DND-41 (cell line): ENCODE results near the gene ADCY4.

Experiments
- ATAC-seq: fragments of 200-7000 bp; cut with Tn5 transposase; 3 replicates; pipeline ENCODE4 v1.9.1; 2021; ENCODE audit warnings: low read depth; ENCODE audit not compliant: insufficient read depth
- DNase-seq: peaks from one replicate; pipeline ENCODE4 v3.0.0-alpha.2; 2020
- H2AFZ ChIP-seq: 2 replicates; pipeline ENCODE4 v1.6.0; 2012; ENCODE audit warnings: low read depth, low read length
- H3K27ac ChIP-seq: 2 replicates; pipeline ENCODE4 v1.5.1; 2012; ENCODE audit warnings: low read length, inconsistent platforms
- H3K27me3 ChIP-seq: fragments of 200-600 bp; sonication (generic); 2 replicates; pipeline ENCODE4 v1.6.0; 2012; ENCODE audit warnings: low read length, mild to moderate bottlenecking, inconsistent platforms; ENCODE audit not compliant: insufficient read depth, poor library complexity
- H3K36me3 ChIP-seq: 2 replicates; pipeline ENCODE4 v1.5.1; 2012; ENCODE audit warnings: low read length, inconsistent platforms; ENCODE audit not compliant: insufficient read depth
- H3K4me1 ChIP-seq: 2 replicates; pipeline ENCODE4 v1.5.1; 2012; ENCODE audit warnings: mild to moderate bottlenecking, low read length; ENCODE audit not compliant: insufficient read depth
- H3K4me2 ChIP-seq: 2 replicates; pipeline ENCODE4 v1.6.0; 2012; ENCODE audit warnings: mild to moderate bottlenecking, moderate library complexity, low read length, inconsistent platforms; ENCODE audit not compliant: insufficient read depth
- H3K4me3 ChIP-seq, 2 experiments: fragments of 200-600 bp in 1 of 2; shearing (Covaris generic) in 1 of 2; 2 replicates each; pipeline ENCODE4 v1.5.1; 2012 to 2016; ENCODE audit warnings: inconsistent platforms in 2 of 2, low read length in 2 of 2, mild to moderate bottlenecking in 2 of 2, low read depth in 1 of 2, moderate library complexity in 1 of 2
- H3K79me2 ChIP-seq: 2 replicates; pipeline ENCODE4 v1.6.0; 2012; ENCODE audit warnings: low read length, inconsistent platforms; ENCODE audit not compliant: insufficient read depth
- H3K9ac ChIP-seq: 2 replicates; pipeline ENCODE4 v1.6.0; 2012; ENCODE audit warnings: low read depth, mild to moderate bottlenecking, inconsistent platforms, low read length, moderate library complexity
- H3K9me3 ChIP-seq: 2 replicates; pipeline ENCODE4 v1.5.1; 2012; ENCODE audit warnings: low read length, moderate library complexity, mild to moderate bottlenecking, inconsistent platforms; ENCODE audit not compliant: insufficient read depth, severe bottlenecking
- H4K20me1 ChIP-seq: 2 replicates; pipeline ENCODE4 v1.6.0; 2012; ENCODE audit warnings: low read length; ENCODE audit not compliant: insufficient read depth
- CTCF ChIP-seq: IDR thresholded peaks from 2 replicates; pipeline ENCODE4 v1.5.1; 2012; ENCODE audit warnings: borderline replicate concordance, low read length, moderate library complexity, mild to moderate bottlenecking; ENCODE audit not compliant: poor library complexity, severe bottlenecking; ENCODE audit errors: extremely low read depth
- EZH2 ChIP-seq: IDR thresholded peaks from 3 replicates; pipeline ENCODE4 v1.6.1; 2012; ENCODE audit warnings: borderline replicate concordance, low read depth, mild to moderate bottlenecking, moderate library complexity, low read length, inconsistent platforms; ENCODE audit not compliant: severe bottlenecking

Gene ADCY4

GRCh38 chr14:24348186-24348585, 13.3 kb upstream of the ADCY4 start:
- TF ChIP-seq EZH2 = no peak
- TF ChIP-seq CTCF = no peak
- no peak for DNase-seq
- Histone ChIP-seq H3K79me2 (no peaks in the 10 kb centered on the region), H3K9me3 (no peaks in the 10 kb centered on the region), H3K27me3 (peaks cover 16% of the 10 kb centered on the region), H3K27ac (no peak overlapping the region), H3K9ac (no peak overlapping the region), H3K4me3 (no peak overlapping the region), H2AFZ (no peak overlapping the region), H4K20me1 (no peaks in the 10 kb centered on the region), H3K4me2 (no peak overlapping the region), H3K4me1 (no peaks in the 10 kb centered on the region), H3K36me3 (no peaks in the 10 kb centered on the region)
- no peak for ATAC-seq

- H3K9me3 ChIP-seq = no peaks in the 10 kb centered on the region
- TF ChIP-seq EZH2 = no peak
- TF ChIP-seq CTCF = no peak
- DNase-seq (no peak), ATAC-seq (no peak)
- no peak overlapping the region for H3K9ac ChIP-seq
- H3K36me3 ChIP-seq = no peaks in the 10 kb centered on the region
- no peak overlapping the region for H2AFZ ChIP-seq
- H3K4me1 ChIP-seq = no peaks in the 10 kb centered on the region
- H3K4me2 ChIP-seq = no peak overlapping the region
- no peaks in the 10 kb centered on the region for H4K20me1 ChIP-seq
- no peak overlapping the region for H3K4me3 ChIP-seq
- no peak overlapping the region for H3K27ac ChIP-seq
- no peaks in the 10 kb centered on the region for H3K79me2 ChIP-seq
- peaks cover 13% of the 10 kb centered on the region for H3K27me3 ChIP-seq
Measured at GRCh38 chr14:24347134-24347533, 12.3 kb upstream of the ADCY4 start.

- Histone ChIP-seq H4K20me1 (no peaks in the 10 kb centered on the region), H3K27ac (no peak overlapping the region), H3K4me2 (no peak overlapping the region), H3K9me3 (no peaks in the 10 kb centered on the region), H2AFZ (no peak overlapping the region), H3K79me2 (no peaks in the 10 kb centered on the region), H3K27me3 (peaks cover 32% of the 10 kb centered on the region), H3K4me1 (no peaks in the 10 kb centered on the region), H3K9ac (no peak overlapping the region), H3K36me3 (no peaks in the 10 kb centered on the region), H3K4me3 (no peak overlapping the region)
- no peak for ATAC-seq
- TF ChIP-seq CTCF (no peak), EZH2 (no peak)
- no peak for DNase-seq
Measured at GRCh38 chr14:24343795-24344660, 9.2 kb upstream of the ADCY4 start.
